Neutrophil (primary cell): ENCODE measurements around the gene CERS6.

Experiments
- H3K27ac ChIP-seq: fragments of 200-600 bp; sonication (generic); 2 replicates; pipeline ENCODE4 v1.5.1; 2016; ENCODE audit warnings: mild to moderate bottlenecking, moderate library complexity
- H3K27me3 ChIP-seq: fragments of 200-600 bp; sonication (generic); 2 replicates; pipeline ENCODE4 v1.6.0; 2016; ENCODE audit warnings: mild to moderate bottlenecking
- H3K36me3 ChIP-seq: fragments of 200-600 bp; sonication (generic); 2 replicates; pipeline ENCODE4 v1.5.1; 2017
- H3K4me1 ChIP-seq, 2 experiments: fragments of 200-600 bp in 1 of 2; sonication (generic) in 1 of 2; 1 replicate in 1 of 2; 2 replicates in 1 of 2; pipeline versions ENCODE4 v1.5.1 to v1.6.1; 2013 to 2016; ENCODE audit warnings: low read depth in 1 of 2, low read length in 1 of 2, mild to moderate bottlenecking in 1 of 2, moderate library complexity in 1 of 2; ENCODE audit not compliant: control insufficient read depth in 1 of 2, insufficient read depth in 1 of 2
- H3K4me3 ChIP-seq, 2 experiments: fragments of 200-600 bp in 1 of 2; sonication (generic) in 1 of 2; 1 replicate in 1 of 2; 2 replicates in 1 of 2; pipeline ENCODE4 v1.5.1; 2013 to 2016; ENCODE audit warnings: low read depth in 1 of 2, low read length in 1 of 2, mild to moderate bottlenecking in 1 of 2, moderate library complexity in 1 of 2
- H3K9me3 ChIP-seq: fragments of 200-600 bp; sonication (generic); 2 replicates; pipeline ENCODE4 v1.5.1; 2016
- CTCF ChIP-seq: fragments of 200-600 bp; sonication (generic); IDR thresholded peaks from 2 replicates; pipeline ENCODE4 v1.5.1; 2016; ENCODE audit warnings: antibody characterized with exemption

The CERS6 gene

DNA sequence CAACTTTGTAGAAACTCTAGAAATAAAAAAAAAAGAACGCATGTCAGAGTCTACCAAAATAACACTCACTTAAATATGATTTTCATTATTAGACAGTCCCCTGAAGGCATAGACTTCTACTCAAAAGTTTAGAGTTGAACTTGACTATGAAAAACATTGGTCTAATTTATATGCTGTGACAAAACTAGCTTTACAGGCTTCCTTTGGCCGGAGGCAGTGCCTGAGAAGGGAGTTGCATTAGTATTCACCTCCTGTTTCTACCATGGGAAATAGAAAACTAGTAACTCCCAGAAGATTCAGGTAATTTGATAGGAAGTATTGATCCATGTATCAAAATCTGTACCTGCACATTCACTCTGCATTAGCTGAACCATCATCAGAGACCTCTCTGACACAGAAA is 182.9 kb downstream of the CERS6 start:
- Histone ChIP-seq H3K4me1 (peaks cover 0 to 3% of the 10 kb centered on the region in 2 experiments), H3K4me3 (no peak overlapping the region), H3K36me3 (no peaks in the 10 kb centered on the region), H3K27ac (no peak overlapping the region), H3K27me3 (no peaks in the 10 kb centered on the region), H3K9me3 (no peaks in the 10 kb centered on the region)
- TF ChIP-seq CTCF = no peak

GRCh38 chr2:168639441-168639898 is 183.4 kb downstream of the CERS6 start:
- Histone ChIP-seq H3K4me3 (no peak overlapping the region), H3K9me3 (no peaks in the 10 kb centered on the region), H3K27me3 (no peaks in the 10 kb centered on the region), H3K4me1 (peaks cover 0 to 5% of the 10 kb centered on the region in 2 experiments), H3K36me3 (no peaks in the 10 kb centered on the region), H3K27ac (no peak overlapping the region)
- TF ChIP-seq CTCF = no peak

DNA sequence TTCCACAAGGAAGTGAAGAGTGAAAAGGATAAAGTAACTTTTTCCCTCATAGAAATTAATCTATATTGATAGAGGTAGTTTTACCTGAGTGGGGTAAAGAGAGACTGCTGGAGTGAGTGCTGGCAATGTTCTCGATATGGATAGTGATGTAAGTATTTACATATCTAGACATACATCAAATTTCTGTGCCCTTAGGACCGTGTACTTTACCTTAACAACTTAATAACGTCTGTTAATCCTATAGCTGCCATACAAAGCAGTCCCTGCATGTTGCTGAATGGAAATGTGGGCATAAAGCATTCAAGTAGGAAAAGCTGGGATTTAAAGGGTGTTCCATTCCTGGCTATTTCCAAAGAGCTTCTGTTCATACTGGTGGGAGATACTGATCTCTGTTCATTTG is 184.0 kb downstream of the CERS6 start:
- Histone ChIP-seq H3K9me3 (no peaks in the 10 kb centered on the region), H3K4me3 (no peak overlapping the region), H3K27ac (no peak overlapping the region), H3K27me3 (no peaks in the 10 kb centered on the region), H3K36me3 (no peaks in the 10 kb centered on the region), H3K4me1 (peaks cover 0 to 5% of the 10 kb centered on the region in 2 experiments)
- no peak for TF ChIP-seq CTCF

DNA sequence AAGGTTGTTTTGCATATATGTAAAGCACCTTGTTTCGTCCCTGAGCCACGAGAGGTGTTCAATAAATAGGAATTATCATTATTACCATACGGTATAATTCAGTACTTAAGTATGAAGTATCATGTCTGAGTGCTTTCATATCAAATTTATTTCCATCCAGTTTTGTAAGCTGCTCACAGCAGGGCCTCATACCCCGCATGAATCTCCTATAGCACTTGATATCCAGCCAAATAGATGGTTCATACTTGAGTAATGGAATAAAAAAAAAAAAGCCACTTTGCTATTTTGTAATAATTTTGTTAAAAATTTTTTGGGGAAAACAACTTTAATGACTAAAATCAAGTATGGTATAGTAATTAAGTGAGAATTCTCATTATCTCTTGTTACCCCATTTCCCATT is 185.6 kb downstream of the CERS6 start:
- no peak overlapping the region for H3K4me3 ChIP-seq
- H3K36me3 ChIP-seq = no peaks in the 10 kb centered on the region
- H3K4me1 ChIP-seq = peaks cover 0 to 5% of the 10 kb centered on the region in 2 experiments
- no peak overlapping the region for H3K27ac ChIP-seq
- no peaks in the 10 kb centered on the region for H3K27me3 ChIP-seq
- TF ChIP-seq CTCF = no peak
- no peaks in the 10 kb centered on the region for H3K9me3 ChIP-seq

DNA sequence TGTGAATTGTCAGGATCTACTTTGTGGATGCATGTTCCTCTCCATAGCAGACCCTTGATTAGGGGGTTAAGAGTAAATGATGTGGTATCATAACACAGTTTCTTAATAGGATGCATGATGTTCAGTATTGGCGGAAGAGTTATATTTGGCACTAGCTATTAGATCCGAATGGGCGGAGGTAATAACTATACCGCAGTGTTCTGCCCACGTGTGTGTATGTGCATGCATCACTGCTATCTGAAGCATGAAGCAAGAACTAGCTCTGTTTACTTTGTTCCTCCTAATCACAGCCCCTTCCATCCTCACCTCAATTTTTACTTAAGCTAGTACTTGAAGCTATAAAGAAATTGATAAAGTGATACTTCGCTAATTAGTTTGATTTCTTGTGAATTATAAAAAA is 186.8 kb downstream of the CERS6 start:
- Histone ChIP-seq H3K4me1 (peaks cover 0 to 5% of the 10 kb centered on the region in 2 experiments), H3K36me3 (no peaks in the 10 kb centered on the region), H3K27me3 (no peaks in the 10 kb centered on the region), H3K27ac (no peak overlapping the region), H3K9me3 (no peaks in the 10 kb centered on the region), H3K4me3 (no peak overlapping the region)
- TF ChIP-seq CTCF = no peak

GRCh38 chr2:168643979-168644378 is 187.9 kb downstream of the CERS6 start:
- H3K4me3 ChIP-seq = no peak overlapping the region
- H3K36me3 ChIP-seq = no peaks in the 10 kb centered on the region
- peaks cover 4 to 9% of the 10 kb centered on the region in 2 experiments for H3K4me1 ChIP-seq
- TF ChIP-seq CTCF = no peak
- no peaks in the 10 kb centered on the region for H3K9me3 ChIP-seq
- no peak overlapping the region for H3K27ac ChIP-seq
- H3K27me3 ChIP-seq = no peaks in the 10 kb centered on the region
